PFSK-1 (cell line): ENCODE data around the gene AMDHD2.

Experiments used
- FOXP2 ChIP-seq: optimal IDR thresholded peaks from 2 replicates; pipeline ENCODE3; 2011; ENCODE audit warnings: borderline replicate concordance, control low read depth, inconsistent platforms; ENCODE audit not compliant: insufficient read depth; ENCODE audit errors: extremely low read length, extremely low read depth
- POLR2AphosphoS5 ChIP-seq: IDR thresholded peaks from 2 replicates; pipeline ENCODE4 v1.6.1; 2012; ENCODE audit warnings: low read depth, mild to moderate bottlenecking, control low read depth, low read length, moderate library complexity
- REST ChIP-seq, 2 experiments: IDR thresholded peaks; 2 replicates each; pipeline versions ENCODE4 v1.6.1 to v1.8.0; 2011 to 2012; ENCODE audit warnings: low read depth in 2 of 2, low read length in 2 of 2, control low read depth in 1 of 2, inconsistent platforms in 1 of 2, mild to moderate bottlenecking in 1 of 2, moderate library complexity in 1 of 2; ENCODE audit not compliant: insufficient read depth in 1 of 2
- SIN3A ChIP-seq: IDR thresholded peaks from 2 replicates; pipeline ENCODE4 v1.6.1; 2012; ENCODE audit warnings: mild to moderate bottlenecking, low read length, moderate library complexity, borderline replicate concordance; ENCODE audit not compliant: insufficient read depth
- TAF1 ChIP-seq: IDR thresholded peaks from 2 replicates; pipeline ENCODE4 v1.6.1; 2012; ENCODE audit warnings: low read length, control low read depth, borderline replicate concordance; ENCODE audit not compliant: insufficient read depth

Gene AMDHD2

DNA sequence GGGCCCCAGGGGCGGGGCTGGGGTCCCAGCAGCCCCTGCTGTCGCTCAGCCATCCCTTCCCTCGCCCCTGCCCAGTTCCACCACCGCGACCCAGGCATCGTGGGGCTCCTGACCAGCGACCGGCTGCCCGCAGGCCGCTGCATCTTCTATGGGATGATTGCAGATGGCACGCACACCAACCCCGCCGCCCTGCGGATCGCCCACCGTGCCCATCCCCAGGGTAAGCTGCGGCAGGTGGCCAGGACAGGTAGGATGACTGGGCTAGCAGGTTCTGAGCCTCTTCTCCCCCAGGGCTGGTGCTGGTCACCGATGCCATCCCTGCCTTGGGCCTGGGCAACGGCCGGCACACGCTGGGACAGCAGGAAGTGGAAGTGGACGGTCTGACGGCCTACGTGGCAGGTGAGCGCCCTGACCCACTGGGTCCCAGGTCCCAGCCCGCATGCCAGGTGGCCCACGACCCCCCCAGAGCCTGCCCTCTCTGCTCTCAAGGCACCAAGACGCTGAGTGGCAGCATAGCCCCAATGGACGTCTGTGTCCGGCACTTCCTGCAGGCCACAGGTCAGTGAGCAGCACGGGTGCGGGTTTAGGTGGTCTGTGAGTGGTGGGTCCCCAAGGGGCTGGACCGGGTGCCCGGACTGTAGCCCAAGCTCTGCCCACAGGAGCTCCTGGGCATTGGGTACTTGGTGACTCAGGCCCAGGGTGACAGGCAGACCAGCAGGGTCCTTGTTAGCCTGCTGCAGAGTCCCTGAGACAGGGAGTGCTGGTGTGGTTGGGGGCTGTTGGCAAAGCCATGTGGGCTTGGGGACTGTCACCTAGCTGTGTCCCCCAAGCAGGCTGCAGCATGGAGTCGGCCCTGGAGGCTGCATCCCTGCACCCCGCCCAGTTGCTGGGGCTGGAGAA is 8.2 kb downstream of the AMDHD2 start:
- TF ChIP-seq REST (IDR thresholded peaks at IDR 0.05; ENCODE audit: insufficient read depth in 1 of 2, low read depth in 2 of 2, low read length in 2 of 2), result no peak
- TF ChIP-seq FOXP2, result no peak
- TF ChIP-seq TAF1, result no peak
- no peak for TF ChIP-seq POLR2AphosphoS5
- TF ChIP-seq SIN3A, result no peak

DNA sequence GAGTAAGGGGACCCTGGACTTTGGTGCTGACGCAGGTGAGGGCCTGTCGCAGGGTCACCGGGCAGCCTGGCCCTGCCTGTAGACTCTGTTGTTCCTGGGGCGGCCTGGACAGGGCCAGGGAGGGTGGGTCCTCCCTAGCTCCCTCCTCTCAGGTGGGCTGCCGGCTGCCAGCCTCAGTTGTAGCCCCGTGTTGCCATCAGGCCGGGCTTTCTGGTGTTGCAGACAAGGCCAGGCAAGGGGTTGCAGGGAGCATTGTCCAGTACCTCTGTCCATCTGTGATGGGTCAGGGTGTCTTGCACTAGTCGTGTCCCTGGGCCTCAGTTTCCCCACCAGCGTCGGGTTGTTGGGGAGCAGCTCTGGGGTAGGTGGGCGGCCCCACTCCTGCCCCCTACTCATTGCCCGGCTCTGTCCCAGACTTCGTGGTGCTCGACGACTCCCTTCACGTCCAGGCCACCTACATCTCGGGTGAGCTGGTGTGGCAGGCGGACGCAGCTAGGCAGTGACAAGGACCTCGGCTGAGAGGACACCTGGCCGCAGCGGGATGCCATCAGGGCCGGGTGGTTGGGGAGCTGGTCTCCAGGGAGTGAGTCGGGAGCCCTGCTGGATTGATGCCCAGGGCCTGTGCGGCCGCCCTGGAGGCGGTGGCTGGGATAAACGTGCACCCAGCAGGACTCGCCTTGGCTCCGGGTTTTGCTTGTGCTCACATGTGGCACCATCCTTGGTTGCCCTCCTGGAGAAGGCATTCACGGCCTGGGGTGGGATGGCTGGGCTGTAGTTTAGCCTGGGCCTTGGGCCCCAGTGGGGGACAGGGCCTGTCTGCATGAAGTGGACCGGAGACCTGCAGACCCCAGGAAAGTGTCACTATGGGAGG is 9.1 kb downstream of the AMDHD2 start:
- TF ChIP-seq SIN3A (no peak), TAF1 (no peak), FOXP2 (no peak), REST (IDR thresholded peaks at IDR 0.05; ENCODE audit: insufficient read depth in 1 of 2, low read depth in 2 of 2, low read length in 2 of 2) (no peak), POLR2AphosphoS5 (no peak)

- TF ChIP-seq FOXP2 (no peak), SIN3A (no peak), REST (IDR thresholded peaks at IDR 0.05; ENCODE audit: insufficient read depth in 1 of 2, low read depth in 2 of 2, low read length in 2 of 2) (no peak), POLR2AphosphoS5 (no peak; the same call in 1 of the 2 replicates), TAF1 (no peak)
These were observed 9.9 kb downstream of the AMDHD2 start for GRCh38 chr16:2529961-2530628.

- TF ChIP-seq POLR2AphosphoS5 (no peak; the same call in 1 of the 2 replicates), REST (IDR thresholded peaks at IDR 0.05; ENCODE audit: insufficient read depth in 1 of 2, low read depth in 2 of 2, low read length in 2 of 2) (no peak), TAF1 (no peak), FOXP2 (no peak), SIN3A (no peak)
These were observed 10.6 kb downstream of the AMDHD2 start for GRCh38 chr16:2530629-2531318.
